WI38 (cell line): Measurements from ENCODE around the gene GDF9.

ENCODE experiments used
- H3K4me3 ChIP-seq: 2 replicates; pipeline ENCODE4 v1.5.1; 2011; ENCODE audit warnings: low read depth, mild to moderate bottlenecking, control low read depth, low read length
- CTCF ChIP-seq: IDR thresholded peaks from 2 replicates; pipeline ENCODE4 v1.5.1; 2012; ENCODE audit warnings: low read depth, mild to moderate bottlenecking, control low read depth, low read length

Gene GDF9

GRCh38 chr5:132828846-132829494 lies 37.3 kb downstream of the GDF9 start:
- H3K4me3 ChIP-seq, result peak overlapping the region; percentile 59; the same call in 1 of the 2 replicates
- no peak for TF ChIP-seq CTCF

GRCh38 chr5:132827943-132828673 lies 38.2 kb downstream of the GDF9 start:
- TF ChIP-seq CTCF, result no peak
- H3K4me3 ChIP-seq, result no peak overlapping the region

GRCh38 chr5:132826424-132827082 lies 39.7 kb downstream of the GDF9 start:
- no peak for TF ChIP-seq CTCF
- H3K4me3 ChIP-seq, result no peak overlapping the region

- no peak for TF ChIP-seq CTCF
- no peak overlapping the region for H3K4me3 ChIP-seq
Measured at GRCh38 chr5:132825834-132826391, 40.4 kb downstream of the GDF9 start.

GRCh38 chr5:132825033-132825833 lies 41.0 kb downstream of the GDF9 start:
- TF ChIP-seq CTCF, result no peak
- H3K4me3 ChIP-seq, result no peak overlapping the region

GRCh38 chr5:132824426-132824825 lies 41.8 kb downstream of the GDF9 start:
- no peak overlapping the region for H3K4me3 ChIP-seq
- no peak for TF ChIP-seq CTCF
